HG02981 (cell line): Measurements from ENCODE around the gene KRTAP4-12.
"Not testable (repeated sequence)": the region's sequence is repeated elsewhere in the genome, so short reads cannot be mapped to it uniquely, and the experiment has no call there.

Experiments used
- ATAC-seq: cut with Tn5 transposase; IDR thresholded peaks from one replicate; pipeline ENCODE4 v1.9.1; 2021; ENCODE audit warnings: mild to moderate bottlenecking, moderate library complexity; ENCODE audit not compliant: unreplicated experiment

Gene KRTAP4-12

DNA sequence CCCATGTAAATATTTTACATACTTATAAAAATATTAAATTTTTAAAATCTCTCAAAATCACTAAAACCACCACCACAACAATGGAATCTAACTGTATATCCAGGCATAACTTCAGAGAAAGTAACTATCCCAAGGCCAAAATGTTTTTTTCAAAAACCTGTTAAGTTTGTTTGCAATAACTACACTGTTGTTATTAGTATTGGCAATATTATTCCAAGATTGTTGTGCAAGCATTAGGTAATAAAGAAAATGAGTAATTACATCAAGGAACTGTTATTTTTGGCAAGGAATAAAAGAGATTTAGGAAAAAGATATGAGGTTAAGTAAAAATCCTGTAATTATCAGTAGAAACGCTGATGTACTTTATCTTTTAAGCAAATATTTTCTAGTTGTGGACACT, 3.4 kb upstream of the KRTAP4-12 start:
- no peak for ATAC-seq

- no peak for ATAC-seq
These were observed 2.4 kb upstream of the KRTAP4-12 start for GRCh38 chr17:41126412-41126811.

- ATAC-seq = no peak
These were observed 1.1 kb upstream of the KRTAP4-12 start for GRCh38 chr17:41125064-41125463.

GRCh38 chr17:41123292-41123990, 541 bp downstream of the KRTAP4-12 start:
- not testable (repeated sequence) for ATAC-seq

DNA sequence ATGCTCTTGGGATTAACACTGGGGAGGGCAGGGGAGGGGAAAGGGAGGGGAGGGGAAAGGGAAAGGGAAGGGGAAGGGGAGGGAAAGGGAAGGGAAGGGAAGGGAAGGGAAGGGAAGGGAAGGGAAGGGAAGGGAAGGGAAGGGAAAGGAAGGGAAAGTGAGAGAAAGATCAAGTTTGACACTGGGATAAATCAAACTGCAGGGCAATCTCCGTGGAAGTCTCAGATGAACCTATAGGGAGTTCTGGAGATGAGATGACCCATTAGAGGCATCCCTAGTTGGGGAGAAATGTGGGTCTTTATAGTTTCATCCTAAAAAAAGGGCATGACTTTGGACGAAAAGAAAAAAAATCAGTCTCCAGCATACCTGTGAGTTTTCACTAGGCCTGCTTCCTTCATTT, 2.2 kb downstream of the KRTAP4-12 start:
- no peak for ATAC-seq

DNA sequence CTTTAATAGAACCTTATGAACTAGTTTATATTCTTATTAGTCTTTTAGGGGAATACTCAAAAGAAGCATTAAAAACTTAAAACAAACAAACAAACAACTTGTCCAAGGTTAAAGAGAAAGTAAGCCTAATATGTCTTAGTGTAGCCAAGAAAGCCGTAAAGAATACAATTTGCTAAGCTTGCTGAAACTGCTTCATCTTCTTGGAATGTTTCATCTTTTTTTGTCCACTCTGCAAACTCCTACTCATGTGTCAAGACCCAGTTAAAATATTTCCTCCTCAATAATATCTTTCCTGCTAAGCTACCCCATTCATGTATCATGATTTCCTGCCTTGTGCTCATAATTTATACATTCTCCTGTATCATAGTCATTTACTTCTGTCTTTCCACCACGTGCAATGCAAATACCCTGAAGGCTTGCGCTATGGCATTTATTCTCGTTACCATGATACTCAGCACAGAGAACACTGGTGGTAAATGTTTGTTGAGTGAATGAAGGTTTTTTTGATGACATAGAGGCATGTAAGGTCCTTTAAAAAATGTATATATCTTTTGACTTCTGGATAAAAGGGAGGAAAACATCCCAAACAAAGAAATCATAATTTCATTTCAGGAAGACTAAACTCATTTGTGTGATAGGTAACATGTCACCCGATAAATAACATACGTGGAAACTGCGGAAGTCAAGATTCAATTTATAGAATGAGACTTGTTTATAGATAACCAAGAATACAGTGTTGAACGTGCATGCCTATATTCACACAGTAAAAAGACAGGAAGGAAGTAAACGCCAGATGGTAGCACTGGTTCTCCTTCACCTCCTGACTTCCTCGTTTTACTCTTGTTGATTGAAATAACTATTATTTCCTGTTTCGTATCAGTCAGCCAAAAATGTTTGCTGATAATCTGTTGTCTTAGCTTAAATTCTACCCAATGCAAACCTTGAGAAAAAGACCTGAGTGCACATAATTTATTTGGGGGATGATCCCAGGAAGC, 4.0 kb downstream of the KRTAP4-12 start:
- ATAC-seq = not testable (repeated sequence)

DNA sequence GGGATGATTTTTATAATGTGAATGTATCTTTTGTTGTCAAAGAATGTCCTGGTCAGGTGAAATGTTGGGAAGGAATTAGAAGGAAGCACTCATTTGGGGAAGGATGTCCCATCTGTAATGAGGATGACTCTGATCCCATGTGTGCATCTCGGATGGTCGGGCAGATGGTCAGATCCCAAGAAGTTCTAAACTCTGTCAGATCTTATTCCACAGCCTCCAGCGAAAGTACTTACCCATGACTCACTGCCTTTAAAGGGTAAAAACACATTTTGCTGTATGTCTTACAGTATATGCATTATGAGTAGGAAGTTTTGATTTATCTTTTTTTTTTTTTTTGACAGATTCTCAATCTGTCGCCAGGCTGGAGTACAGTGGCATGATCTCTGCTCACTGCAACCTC, 5.3 kb downstream of the KRTAP4-12 start:
- no peak for ATAC-seq

DNA sequence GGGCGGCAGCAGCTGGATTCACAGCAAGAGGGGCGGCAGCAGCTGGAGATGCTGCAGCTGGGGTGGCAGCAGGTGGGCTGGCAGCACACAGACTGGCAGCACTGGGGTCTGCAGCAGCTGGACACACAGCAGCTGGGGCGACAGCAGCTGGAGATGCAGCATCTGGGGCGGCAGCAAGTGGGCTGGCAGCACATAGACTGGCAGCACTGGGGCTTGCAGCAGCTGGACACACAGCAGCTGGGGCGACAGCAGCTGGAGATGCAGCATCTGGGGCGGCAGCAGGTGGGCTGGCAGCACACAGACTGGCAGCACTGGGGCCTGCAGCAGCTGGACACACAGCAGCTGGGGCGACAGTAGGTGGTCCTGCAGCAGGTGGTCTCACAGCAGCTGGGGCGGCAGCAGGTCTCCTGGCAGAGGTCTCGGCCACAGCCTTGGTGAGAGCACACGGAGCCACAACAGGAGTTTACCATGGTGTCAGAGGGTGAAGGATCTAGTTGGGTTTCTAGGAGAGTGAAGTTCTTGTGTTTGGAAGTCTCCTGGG, 6.1 kb downstream of the KRTAP4-12 start, which contains the start of gene KRTAP4-11:
Gene KRTAP4-11 (minus strand): TSS at position 528 of the 541 bp plus-strand sequence. CDS start 58 bp downstream, at position 470.
- ATAC-seq = not testable (repeated sequence)

DNA sequence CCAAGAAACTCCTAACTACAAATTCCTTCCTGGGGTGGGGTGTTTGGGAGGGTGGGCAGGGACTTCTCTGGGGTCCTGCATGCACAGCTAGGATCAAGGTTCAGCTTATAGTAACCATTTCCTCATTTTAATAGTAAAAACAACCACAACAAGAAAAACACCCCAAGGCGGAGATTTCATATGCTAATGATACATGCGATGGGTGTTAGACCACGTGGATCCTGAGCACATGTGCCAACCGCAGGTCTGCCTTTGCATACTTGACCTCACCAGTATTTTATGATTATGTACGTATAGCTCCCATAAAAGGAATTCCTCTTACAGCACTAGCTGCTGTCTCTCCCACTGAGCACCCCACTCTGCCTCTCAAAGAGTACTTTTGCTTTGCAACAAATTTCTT, 7.7 kb downstream of the KRTAP4-12 start:
- no peak for ATAC-seq

DNA sequence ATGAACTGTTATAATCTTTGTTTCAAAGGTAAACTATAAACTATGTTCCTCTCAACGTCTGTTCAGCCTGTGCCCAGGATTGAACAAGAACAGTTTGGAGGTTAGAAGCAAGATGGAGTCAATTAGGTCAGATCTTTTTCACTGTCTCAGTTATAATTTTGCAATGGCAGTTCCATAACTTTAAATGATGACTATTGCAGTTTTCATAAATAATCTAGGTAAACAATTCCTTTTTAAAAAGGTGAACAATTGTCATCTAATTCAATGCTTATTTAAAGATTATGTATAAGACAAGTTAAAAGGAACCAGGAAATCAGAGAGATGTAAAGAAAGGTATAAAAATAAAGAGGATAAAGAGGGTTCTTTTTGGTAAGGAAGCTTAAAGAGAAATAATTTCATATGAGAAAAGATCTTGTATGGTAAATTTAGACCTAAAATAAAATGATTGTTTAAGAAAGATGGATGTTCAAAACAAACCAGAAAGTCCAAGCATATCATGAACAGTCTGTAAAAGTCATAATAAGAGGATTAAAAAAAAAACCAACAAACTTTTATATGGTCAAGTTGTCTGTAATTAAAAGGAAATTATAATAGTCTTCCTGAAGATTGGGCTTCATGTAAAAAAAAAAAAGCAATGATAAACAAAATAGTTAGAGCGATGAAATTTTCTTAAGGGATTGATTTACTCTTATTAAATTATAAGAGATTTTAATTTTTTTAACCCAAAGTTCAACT, 12.7 kb downstream of the KRTAP4-12 start:
- no peak for ATAC-seq

GRCh38 chr17:41108728-41109386, 15.1 kb downstream of the KRTAP4-12 start:
- not testable (repeated sequence) for ATAC-seq

GRCh38 chr17:41107941-41108450, 16.0 kb downstream of the KRTAP4-12 start:
- no peak for ATAC-seq

DNA sequence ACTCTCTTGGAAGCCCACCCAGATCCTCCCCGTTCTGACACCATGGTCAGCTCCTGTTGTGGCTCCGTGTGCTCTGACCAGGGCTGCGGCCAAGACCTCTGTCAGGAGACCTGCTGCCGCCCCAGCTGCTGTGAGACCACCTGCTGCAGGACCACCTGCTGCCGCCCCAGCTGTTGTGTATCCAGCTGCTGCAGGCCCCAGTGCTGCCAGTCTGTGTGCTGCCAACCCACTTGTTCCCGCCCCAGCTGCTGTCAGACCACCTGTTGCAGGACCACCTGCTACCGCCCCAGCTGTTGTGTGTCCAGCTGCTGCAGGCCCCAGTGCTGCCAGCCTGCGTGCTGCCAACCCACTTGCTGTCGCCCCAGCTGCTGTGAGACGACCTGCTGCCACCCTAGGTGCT, 18.6 kb downstream of the KRTAP4-12 start, which contains the start of gene KRTAP4-9:
Gene KRTAP4-9 (plus strand): TSS at position 43 of the 400 bp plus-strand sequence. CDS start 0 bp downstream, at position 43.
- ATAC-seq = not testable (repeated sequence)

GRCh38 chr17:41104386-41105038, 19.5 kb downstream of the KRTAP4-12 start:
- ATAC-seq = not testable (repeated sequence)

GRCh38 chr17:41103896-41104295, 20.1 kb downstream of the KRTAP4-12 start:
- ATAC-seq = no peak

GRCh38 chr17:41101586-41102259, 22.3 kb downstream of the KRTAP4-12 start, which contains the start of gene KRTAP4-16:
Gene KRTAP4-16, minus strand, starts transcription at chr17:41102209. Its CDS starts 0 bp downstream, at chr17:41102209.
- no peak for ATAC-seq

- not testable (repeated sequence) for ATAC-seq
These were observed 24.1 kb downstream of the KRTAP4-12 start for GRCh38 chr17:41099682-41100480.

GRCh38 chr17:41098481-41098880, 25.5 kb downstream of the KRTAP4-12 start:
- no peak for ATAC-seq
